Effector CD8-positive, alpha-beta T cell (primary cell): Measurements from ENCODE around the gene ANKFY1.

Experiments
- DNase-seq: peaks from one replicate; lab custom pipeline; 2025; lab: John Stamatoyannopoulos, UW

ANKFY1 gene

GRCh38 chr17:4118015-4118743, 145.6 kb downstream of the ANKFY1 start:
- no peak for DNase-seq

- DNase-seq: no peak
Observed at GRCh38 chr17:4116516-4116915, 147.3 kb downstream of the ANKFY1 start.
